ENCODE measurements around the gene GPR87.

Gene GPR87

GRCh38 chr3:151282921-151283320 is 33.7 kb downstream of the GPR87 start:
- no peak for DNase-seq (ENCODE audit: low read depth, low spot score)

GRCh38 chr3:151281671-151282324 is 34.8 kb downstream of the GPR87 start:
- DNase-seq (ENCODE audit: low read depth, low spot score), result no peak

- DNase-seq (ENCODE audit: low read depth, low spot score), result no peak
Observed at GRCh38 chr3:151278230-151278629, 38.4 kb downstream of the GPR87 start, which contains the start of gene P2RY14. Gene P2RY14, minus strand, starts transcription at chr3:151278542. Its CDS starts 64,226 bp downstream, at chr3:151214316.

- DNase-seq (ENCODE audit: low read depth, low spot score), result no peak
Observed at GRCh38 chr3:151276687-151277042, 40.0 kb downstream of the GPR87 start.

GRCh38 chr3:151276038-151276686 is 40.5 kb downstream of the GPR87 start:
- DNase-seq (ENCODE audit: low read depth, low spot score), result no peak

- DNase-seq (ENCODE audit: low read depth, low spot score), result no peak
Observed at GRCh38 chr3:151275091-151275490, 41.5 kb downstream of the GPR87 start.

GRCh38 chr3:151269631-151270030 is 47.0 kb downstream of the GPR87 start:
- DNase-seq (ENCODE audit: low read depth, low spot score), result no peak

- no peak for DNase-seq (ENCODE audit: low read depth, low spot score)
Observed at GRCh38 chr3:151268267-151269235, 48.1 kb downstream of the GPR87 start.

GRCh38 chr3:151267066-151267465 is 49.6 kb downstream of the GPR87 start:
- DNase-seq (ENCODE audit: low read depth, low spot score), result no peak

GRCh38 chr3:151265866-151266265 is 50.8 kb downstream of the GPR87 start:
- no peak for DNase-seq (ENCODE audit: low read depth, low spot score)

- DNase-seq (ENCODE audit: low read depth, low spot score), result no peak
Observed at GRCh38 chr3:151265166-151265565, 51.5 kb downstream of the GPR87 start.

- DNase-seq (ENCODE audit: low read depth, low spot score), result no peak
Observed at GRCh38 chr3:151264605-151265004, 52.0 kb downstream of the GPR87 start.

- DNase-seq (ENCODE audit: low read depth, low spot score), result no peak
Observed at GRCh38 chr3:151262871-151263525, 53.6 kb downstream of the GPR87 start.

GRCh38 chr3:151259664-151260063 is 57.0 kb downstream of the GPR87 start:
- DNase-seq (ENCODE audit: low read depth, low spot score), result no peak

GRCh38 chr3:151256749-151257148 is 59.9 kb downstream of the GPR87 start:
- no peak for DNase-seq (ENCODE audit: low read depth, low spot score)

GRCh38 chr3:151248772-151249337 is 67.8 kb downstream of the GPR87 start:
- no peak for DNase-seq (ENCODE audit: low read depth, low spot score)
